ENCODE data around the gene TSPEAR. TPM values are rescaled to one million over a fixed set of nuclear protein-coding genes. Genes with fewer than 3 reads are reported as not detected.

Gene TSPEAR
- total RNA-seq, 2 donors from 2014 or later, result 0.85 TPM; not detected in 1

GRCh38 chr21:44596068-44596725 lies 115.2 kb downstream of the TSPEAR start:
- Histone ChIP-seq H3K27me3 (replicated peaks; ENCODE audit: insufficient read depth) (peaks cover 2% of the 10 kb centered on the region), H3K4me1 (replicated peaks) (no peaks in the 10 kb centered on the region), H3K9me3 (no peaks in the 10 kb centered on the region), H3K27ac (no peak overlapping the region), H3K4me3 (no peak overlapping the region), H3K36me3 (no peaks in the 10 kb centered on the region)
- DNase-seq (ENCODE audit: low spot score), result no peak
- intact Hi-C loops (cut with DNase I), result no loop called here
- no peak for TF ChIP-seq POLR2AphosphoS5 (IDR thresholded peaks at IDR 0.05)
- TF ChIP-seq CTCF (IDR thresholded peaks at IDR 0.05), result no peak
- TF ChIP-seq POLR2A (IDR thresholded peaks at IDR 0.05), result no peak
- 63% methylated on average over 9 of the region's 9 CpGs for WGBS

GRCh38 chr21:44595524-44595923 lies 115.8 kb downstream of the TSPEAR start:
- 73% methylated on average over 6 of the region's 6 CpGs for WGBS
- no peak for DNase-seq (ENCODE audit: low spot score)

GRCh38 chr21:44594406-44594916 lies 116.9 kb downstream of the TSPEAR start:
- DNase-seq (ENCODE audit: low spot score), result no peak
- Histone ChIP-seq H3K4me1 (replicated peaks) (no peaks in the 10 kb centered on the region), H3K9me3 (no peaks in the 10 kb centered on the region), H3K4me3 (no peak overlapping the region), H3K27ac (no peak overlapping the region), H3K27me3 (replicated peaks; ENCODE audit: insufficient read depth) (peaks cover 2% of the 10 kb centered on the region), H3K36me3 (no peaks in the 10 kb centered on the region)
- 76% methylated on average over 12 of the region's 12 CpGs for WGBS
- TF ChIP-seq POLR2AphosphoS5 (IDR thresholded peaks at IDR 0.05), result no peak
- no peak for TF ChIP-seq POLR2A (IDR thresholded peaks at IDR 0.05)
- TF ChIP-seq CTCF (IDR thresholded peaks at IDR 0.05), result no peak
- intact Hi-C loops (cut with DNase I), result no loop called here

More at GRCh38 chr21:44595524-44595923, 115.8 kb downstream of the TSPEAR start:
- TF ChIP-seq CTCF (IDR thresholded peaks at IDR 0.05), result no peak
- no peak for TF ChIP-seq POLR2AphosphoS5 (IDR thresholded peaks at IDR 0.05)
- TF ChIP-seq POLR2A (IDR thresholded peaks at IDR 0.05), result no peak
- H3K27me3 ChIP-seq (replicated peaks; ENCODE audit: insufficient read depth), result peaks cover 2% of the 10 kb centered on the region
- H3K27ac ChIP-seq, result no peak overlapping the region
- H3K4me3 ChIP-seq, result no peak overlapping the region
- no peaks in the 10 kb centered on the region for H3K4me1 ChIP-seq (replicated peaks)
- intact Hi-C loops (cut with DNase I), result no loop called here
- no peaks in the 10 kb centered on the region for H3K36me3 ChIP-seq
- H3K9me3 ChIP-seq, result no peaks in the 10 kb centered on the region

GRCh38 chr21:44593598-44594405 lies 117.6 kb downstream of the TSPEAR start:
- no peak for DNase-seq (ENCODE audit: low spot score)
- WGBS, result 51% methylated on average over 20 of the region's 20 CpGs

More at GRCh38 chr21:44593598-44594405, 117.6 kb downstream of the TSPEAR start:
- H3K9me3 ChIP-seq, result no peaks in the 10 kb centered on the region
- TF ChIP-seq POLR2AphosphoS5 (IDR thresholded peaks at IDR 0.05) (no peak), CTCF (IDR thresholded peaks at IDR 0.05) (no peak), POLR2A (IDR thresholded peaks at IDR 0.05) (no peak)
- no peaks in the 10 kb centered on the region for H3K4me1 ChIP-seq (replicated peaks)
- H3K27me3 ChIP-seq (replicated peaks; ENCODE audit: insufficient read depth), result peaks cover 2% of the 10 kb centered on the region
- H3K27ac ChIP-seq, result no peak overlapping the region
- H3K4me3 ChIP-seq, result no peak overlapping the region
- H3K36me3 ChIP-seq, result no peaks in the 10 kb centered on the region
- intact Hi-C loops (cut with DNase I), result no loop called here

All from prostate gland (tissue), 2 donors.